HL-60/S4 treated with phorbol 12-myristate 13-acetate at 8.2 ng/mL for 4 days and 3 days (cell line): ENCODE results near the gene ADCY3.

Experiments used
- in situ Hi-C: fragments of 300-500 bp; cut with MboI; formaldehyde crosslinking; loops from 2 replicates; pipeline ENCODE4 v1.15.0; 2022; ENCODE audit warnings: low sequenced_read_pairs

Gene ADCY3

DNA sequence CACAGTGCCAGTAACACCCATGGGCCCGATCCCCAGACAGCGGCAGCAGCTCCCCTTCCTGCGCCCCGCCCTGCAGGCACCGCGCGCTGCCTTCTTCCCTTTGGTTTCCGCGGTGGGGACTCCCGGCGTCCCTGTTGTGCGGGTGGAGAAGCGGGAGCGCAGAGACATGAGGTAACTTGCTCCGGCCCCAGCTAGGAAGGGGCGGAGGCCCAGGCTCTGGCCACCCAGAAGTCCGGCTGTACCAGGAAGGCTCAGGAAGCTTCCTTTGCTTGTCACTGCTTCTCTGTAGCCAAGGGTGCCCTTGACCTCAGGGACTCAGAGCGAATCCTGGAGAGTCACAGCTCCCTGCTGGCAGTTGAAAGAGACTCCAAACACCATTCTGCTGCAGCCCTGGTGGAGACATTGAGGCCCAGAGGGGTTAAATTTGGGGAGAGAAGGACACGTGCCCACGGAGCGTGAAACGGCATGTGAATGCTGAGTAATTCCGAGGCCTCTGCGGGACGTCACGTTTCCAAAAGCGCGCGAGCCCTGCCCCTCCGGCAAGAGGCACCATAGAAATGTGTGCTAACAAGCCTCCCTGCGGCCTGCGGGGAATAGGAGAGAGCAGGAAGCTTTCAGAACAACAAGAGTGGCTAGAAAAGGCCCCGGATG, 6.7 kb upstream of the ADCY3 start:
- in situ Hi-C loops = no loop called here

DNA sequence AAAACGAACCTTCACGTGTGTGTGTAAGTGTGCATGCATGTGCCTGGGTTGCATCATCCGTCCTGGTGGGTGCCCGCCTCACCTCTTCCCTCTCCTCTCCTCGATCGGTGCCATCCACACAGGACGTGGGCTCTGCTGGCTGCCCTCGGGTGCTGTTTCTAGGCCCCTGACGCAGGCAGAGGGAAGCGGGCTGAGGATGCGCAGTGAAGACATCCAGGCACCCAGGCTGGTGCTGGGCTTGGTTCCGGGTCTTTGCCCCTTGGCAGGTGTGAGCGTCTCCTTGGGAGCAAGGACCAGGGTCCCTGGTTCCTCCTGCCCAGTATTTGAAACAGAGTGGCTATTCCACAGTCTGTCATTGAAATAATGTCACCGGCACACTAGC, 6.2 kb upstream of the ADCY3 start:
- in situ Hi-C loops = no loop called here

DNA sequence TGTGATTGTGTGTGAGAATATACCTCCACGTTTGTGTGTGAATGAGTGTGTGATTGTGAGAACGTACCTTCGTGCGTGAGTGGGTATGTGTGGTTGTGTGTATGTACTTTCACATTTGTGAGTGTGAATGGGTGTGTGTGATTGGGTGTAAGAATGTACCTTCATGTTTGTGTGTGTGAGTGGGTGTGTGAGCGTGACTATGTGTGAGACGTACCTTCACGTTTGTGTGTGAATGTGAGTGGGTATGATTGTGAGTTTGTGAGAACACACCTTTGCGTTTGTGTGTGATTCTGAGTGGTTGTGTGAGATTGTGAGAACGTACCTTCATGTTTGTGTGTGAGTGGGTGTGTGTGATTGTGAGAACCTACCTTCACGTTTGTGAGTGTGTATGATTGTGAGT, 5.8 kb upstream of the ADCY3 start:
- in situ Hi-C loops = no loop called here

DNA sequence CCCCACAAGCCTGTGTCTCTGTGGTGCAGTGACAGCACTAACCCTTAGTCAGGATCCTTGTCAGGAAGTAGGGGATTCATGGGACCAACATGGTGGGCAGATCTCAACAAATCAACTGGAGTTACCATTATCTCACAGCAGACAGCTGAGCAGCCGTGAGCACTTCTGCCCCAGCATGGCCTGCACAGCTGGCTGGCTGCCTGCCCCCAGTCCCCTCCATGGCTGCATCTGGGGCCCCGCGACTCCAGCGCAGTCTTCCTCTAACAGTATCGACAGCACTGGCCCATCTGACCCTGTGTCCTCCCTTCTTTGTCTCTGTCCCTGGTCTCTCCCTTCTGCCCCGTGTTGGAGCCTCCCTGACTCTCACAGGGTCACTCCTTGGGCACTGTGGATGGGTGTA, 4.7 kb upstream of the ADCY3 start:
- in situ Hi-C loops = no loop called here

DNA sequence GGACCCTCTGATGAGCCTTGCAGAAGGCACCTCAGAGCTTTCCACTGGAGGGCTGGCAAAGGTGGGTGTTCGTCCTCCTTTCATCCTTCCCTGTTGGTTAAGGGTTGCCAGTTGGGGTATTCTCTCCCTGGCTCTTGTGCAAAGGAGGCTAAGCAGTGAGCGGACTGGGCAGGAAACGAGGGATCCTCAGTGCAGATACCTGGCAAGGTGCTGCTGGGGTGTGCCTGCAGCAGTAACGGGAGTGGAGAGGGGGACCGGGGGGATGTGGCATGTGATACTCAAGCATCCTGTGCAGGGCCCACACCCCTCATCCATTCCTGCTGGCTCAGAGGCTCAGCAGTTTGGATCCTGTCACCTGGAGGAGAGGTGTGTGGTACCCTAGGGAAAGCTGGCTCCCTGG, 4.2 kb upstream of the ADCY3 start:
- in situ Hi-C loops = no loop called here

DNA sequence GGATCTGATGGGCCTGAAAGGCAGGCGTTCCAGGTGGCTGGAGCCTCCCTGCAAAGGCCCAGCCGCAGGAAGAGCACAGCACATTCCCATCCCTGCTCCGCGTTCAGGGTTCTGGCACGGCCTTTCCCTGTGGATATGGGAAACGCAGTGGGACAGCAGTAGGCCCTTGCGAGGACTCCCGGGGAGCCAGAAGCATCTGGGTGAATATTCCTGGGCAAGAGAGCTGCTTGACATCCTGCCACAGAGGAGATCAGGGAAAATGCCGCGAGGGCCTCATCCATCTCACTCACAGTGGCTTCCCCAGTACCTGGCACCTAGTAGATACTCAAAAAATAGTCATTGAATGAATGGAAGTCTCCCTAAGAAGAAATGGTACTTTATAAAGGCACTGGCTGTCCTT, 3.1 kb upstream of the ADCY3 start:
- in situ Hi-C loops = no loop called here

DNA sequence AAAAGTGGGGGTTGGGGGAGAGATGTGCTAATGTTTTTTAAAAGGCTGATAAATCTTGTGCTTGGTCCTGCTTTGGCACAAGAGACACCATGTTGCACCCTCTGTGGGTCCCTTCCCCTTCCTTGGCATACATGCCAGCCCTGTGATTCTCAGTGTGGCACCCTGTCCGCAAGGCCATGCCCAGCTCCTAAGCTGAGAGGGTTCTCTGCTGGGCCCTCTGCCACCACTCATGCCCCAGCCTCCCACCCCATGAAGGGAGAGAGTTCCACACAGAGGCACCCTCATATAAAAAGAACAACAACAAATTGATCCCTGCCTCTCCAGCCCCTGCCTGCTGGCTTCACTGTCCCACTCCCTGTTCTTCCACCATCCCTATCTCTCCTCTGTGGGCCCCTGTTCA, 2.5 kb upstream of the ADCY3 start:
- in situ Hi-C loops = no loop called here

DNA sequence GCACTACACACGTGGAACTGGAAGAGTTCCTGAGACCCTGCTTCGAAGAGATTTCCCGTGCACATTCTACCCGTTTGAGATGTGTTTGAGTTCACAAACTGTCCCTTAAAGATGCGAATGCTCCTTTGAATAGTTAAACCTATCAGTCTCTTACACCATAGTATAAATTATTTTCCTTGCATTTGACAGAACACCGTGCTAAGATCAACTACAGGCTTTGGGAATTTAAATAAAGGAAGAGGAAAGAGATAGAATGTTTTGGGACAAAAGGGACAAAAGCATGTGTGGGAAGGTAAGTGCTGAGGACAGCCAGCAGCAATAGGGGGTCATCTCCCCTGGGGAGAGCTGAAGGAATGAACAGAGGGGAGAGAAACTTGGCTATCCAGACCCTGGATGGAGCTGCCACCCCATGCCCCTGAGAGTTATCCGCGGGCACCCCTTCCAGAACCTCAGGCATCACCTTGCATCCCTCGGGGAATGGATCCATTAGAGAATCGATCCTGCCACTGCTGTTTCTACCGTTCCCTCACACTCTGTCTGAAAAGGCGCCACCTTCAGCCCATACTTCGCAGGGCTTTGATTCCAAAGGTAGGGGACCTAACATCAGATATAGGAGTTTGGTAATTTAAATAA, 888 bp upstream of the ADCY3 start:
- in situ Hi-C loops = no loop called here

DNA sequence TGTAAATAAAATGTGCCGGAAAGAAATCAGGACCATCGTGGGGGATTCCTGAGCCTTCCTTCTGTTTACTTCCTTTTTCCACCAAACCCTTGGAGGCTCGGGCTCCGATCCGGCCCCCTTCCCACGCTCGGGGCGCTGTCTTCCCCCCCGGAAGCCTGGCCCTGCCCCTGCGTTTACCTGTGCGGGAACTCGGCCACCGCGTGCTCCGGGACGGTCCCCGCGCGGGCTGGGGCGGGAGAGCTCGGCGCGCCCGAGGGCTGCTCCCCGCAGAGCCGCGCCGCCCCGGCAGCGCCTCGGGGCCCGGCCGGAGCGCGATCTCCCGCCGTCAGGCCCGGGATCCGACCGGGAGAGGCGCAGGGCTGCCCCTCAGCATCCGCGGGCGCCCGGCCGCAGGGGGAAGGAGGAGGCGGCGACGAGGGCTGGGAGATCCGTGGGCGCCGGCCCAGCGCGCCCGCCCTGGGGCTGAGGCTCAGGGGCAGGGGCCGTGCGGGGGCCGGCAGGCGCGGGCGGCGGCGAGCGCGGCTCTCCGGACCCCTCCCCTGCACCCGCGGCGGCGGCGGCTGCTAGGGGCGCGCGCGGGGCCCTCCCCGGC, 435 bp downstream of the ADCY3 start:
- in situ Hi-C loops = no loop called here

DNA sequence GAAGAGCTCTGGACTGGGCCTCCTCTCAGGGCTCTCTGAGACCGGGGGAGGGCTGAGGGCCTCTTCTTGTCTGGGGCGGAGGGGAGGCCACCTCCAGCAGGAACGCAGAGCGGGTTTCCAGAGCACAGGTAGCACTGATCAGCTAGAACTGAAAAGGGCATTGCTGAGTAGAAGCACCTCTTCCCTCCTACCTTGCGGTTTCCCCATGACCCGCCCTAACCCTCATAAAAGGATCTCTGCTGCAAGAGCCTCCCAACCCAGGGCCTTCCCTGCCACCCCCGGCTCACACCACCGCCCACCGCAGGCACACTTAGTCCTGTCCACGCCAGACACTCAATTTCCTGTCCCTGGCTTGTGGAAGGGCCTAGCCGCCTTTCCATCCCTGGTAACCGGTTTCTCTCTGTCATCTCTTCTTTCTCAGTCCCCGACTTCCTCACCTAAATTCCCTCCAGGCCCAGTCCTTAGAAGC, 966 bp downstream of the ADCY3 start:
- in situ Hi-C loops = no loop called here

DNA sequence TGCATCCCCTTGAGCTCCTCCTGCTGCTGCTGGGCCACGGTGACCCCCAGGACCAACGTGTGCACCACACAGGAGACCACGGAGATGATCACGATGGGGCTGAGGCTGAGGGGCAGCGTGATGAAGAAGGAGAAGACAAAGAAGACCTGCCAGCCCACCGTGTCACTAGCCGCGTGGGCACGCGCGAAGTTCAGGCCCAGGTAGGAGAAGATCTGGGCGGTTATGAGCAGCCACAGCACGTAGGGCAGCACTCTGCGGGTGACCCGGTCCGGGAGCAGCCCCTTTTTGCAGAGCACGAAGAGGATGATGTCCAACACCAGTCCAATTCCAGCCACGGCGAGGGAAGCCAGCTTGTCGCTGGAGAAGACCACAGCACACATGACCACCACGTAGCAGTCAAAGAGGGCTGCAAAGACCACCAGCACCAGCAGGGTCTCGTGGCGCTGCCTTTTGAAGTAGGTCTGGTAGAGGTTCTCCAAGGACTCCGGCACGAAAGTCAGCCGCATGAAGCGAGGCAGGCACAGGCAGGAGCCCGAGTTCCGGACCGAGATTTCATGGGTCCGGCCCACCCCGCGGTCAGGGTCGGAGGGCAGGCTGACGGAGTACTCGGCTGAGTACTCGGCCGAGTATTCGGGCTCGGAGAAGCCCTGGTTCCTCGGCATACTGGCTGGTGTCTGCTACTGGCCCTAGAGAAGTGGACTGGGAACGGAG, 1.6 kb downstream of the ADCY3 start:
- in situ Hi-C loops = no loop called here

DNA sequence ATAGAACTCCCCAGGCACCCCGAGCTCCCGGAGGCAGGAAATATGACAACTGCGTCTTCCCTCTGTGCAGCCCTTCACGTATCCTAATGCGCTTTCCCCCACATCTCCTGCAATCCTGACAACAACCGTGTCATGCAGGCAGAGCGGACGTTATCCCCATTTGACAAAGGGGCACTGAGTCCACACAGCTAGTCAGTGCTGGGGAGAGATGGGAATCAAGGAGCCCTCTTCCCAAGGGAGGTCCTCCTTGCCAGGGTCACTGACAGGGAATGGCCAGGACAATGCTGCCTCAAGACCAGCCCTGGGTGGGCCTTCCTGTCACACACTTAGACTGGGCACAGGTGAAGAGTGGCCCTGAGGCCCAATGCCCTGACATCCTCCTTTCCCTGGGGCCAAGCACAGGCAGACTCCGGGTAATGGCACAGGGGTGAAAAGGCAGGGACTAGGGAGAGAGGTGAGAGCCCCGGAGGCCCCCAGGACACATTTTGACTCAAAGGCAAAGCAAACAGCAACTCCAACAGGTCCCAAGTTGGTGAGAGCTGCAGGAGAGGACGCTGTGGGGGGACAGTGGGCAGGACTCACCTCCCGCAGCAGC, 2.2 kb downstream of the ADCY3 start:
- in situ Hi-C loops = no loop called here

DNA sequence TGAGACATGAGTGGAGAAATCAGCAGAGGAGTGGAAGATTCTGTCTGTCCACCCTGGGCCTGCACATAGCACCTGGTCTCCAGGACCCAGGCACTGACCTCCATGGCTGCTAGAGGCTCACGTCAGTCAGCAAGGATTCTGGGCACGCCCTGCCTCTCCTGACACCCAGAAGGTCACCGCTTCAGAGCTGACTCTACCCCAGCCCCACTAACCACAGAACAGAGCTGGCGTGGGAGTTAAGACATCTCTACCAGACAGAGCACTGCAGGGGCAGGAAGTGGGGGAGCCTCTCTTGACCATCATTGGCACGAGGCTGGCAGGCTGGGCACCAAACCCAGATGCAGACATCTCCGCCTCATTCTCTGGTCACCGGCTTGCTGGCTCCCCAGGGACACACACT, 3.0 kb downstream of the ADCY3 start:
- in situ Hi-C loops = no loop called here

DNA sequence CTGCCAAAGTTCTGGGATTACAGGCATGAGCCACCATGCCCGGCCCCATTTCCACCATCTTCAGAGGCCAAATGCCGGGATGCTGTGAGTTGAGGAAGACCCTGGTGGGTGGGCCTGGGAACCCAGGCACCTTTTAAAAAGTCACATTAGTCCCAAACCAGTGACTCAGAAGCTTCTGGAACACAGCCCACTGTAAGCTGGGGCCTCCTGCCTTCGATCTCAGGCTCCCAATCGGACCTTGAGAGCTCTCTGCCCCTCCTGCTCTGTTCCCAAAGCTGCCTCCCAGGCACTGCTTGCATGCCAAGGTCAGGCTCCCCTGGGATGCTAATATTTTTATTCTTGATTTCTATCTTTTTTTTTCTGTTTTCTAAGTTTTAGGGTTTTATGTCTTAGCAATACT, 4.2 kb downstream of the ADCY3 start:
- in situ Hi-C loops = no loop called here

DNA sequence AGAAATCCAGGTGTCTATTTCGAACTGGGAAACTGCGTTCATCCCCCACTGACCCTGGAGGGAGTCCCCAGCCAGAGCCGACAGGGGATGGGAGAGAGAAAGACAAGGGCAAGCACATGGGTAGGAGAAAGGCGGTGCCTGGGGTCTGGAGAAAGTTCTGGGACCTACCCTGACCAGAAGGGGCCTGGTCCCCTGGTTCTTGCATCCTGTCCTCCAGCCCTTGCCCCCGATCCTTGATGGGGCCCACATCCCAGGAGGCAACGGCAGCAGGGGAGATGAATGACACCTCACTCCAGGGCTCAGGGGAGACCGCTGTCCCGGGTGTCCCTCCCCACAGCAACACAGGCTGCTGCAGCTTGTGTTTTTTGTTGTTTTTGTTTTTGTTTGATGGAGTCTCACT, 4.9 kb downstream of the ADCY3 start:
- in situ Hi-C loops = no loop called here

DNA sequence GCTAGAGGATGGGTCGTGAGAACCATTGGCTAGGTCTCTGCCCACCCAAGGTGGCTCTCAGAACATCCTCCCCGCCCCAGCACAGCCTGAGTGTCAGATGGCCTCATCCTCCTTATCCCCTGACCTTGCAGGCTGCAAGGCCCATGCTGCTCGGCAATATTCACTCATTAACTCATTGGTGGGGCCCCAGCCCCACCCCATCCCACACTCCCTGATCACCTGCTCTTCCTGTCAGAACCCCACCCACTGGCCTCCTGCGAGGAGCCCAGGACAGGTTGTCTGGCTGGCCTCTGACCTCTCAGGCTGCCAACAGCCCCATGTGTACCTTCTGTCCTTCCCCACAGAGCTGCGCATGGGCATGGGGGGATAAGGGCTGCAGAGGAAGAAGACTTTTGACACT, 5.3 kb downstream of the ADCY3 start:
- in situ Hi-C loops = no loop called here

DNA sequence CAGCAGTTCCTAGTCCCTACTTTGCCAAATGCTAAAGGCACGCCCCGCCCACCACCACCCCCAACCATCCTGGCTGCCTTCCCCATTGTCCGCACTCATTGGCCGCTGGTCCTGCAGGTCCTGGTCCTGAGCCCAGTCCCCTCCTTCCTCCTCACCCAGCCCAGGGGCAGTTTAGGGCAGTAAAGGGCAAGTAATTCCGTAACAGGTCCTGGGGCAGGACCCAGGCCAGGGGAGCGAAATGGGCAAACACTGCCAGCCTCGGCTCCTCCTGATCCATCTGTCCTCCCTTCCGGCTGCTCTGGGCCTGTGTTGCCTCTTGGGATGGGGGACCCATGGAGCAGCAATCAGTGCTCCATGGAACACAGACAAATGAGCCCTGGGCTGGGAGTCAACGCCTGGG, 6.1 kb downstream of the ADCY3 start:
- in situ Hi-C loops = no loop called here

DNA sequence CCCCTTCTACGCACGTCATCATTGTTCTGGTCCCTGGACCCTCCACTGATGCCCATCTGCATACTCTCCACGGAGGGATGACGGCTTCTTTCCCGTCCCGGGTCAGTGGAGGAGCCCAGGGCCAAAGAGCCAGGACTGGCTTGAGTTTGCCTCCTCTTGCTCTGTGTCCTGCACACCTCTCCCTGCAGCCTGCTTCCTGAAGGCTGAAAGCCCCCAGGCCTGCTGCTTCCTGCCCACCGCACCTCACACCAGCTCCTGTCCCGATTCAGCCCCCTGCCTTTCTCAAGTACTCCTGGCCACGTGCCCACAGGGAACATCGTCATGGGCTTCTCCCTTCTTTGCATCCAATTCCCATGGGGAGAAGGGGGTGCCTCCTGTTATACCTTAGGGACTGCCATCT, 7.1 kb downstream of the ADCY3 start:
- in situ Hi-C loops = no loop called here

DNA sequence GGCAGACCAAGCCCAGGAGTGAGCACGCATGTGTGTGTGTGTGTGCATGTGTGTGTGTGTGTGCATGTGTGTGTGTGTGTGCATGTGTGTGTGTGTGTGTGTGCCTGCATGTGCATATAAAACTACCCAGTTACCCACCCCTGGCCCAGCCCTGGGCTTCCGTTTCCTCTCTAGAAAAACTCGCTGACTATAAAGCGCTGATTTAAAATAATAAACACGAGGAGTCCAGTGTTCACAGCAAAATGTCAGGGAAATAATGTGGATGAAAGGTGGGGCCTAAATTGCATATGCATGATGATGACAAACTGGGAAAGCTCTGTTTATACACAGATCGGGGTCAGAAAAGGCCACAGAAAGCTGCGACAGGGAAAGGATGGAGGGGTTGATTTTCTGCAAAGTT, 7.5 kb downstream of the ADCY3 start:
- in situ Hi-C loops = no loop called here

DNA sequence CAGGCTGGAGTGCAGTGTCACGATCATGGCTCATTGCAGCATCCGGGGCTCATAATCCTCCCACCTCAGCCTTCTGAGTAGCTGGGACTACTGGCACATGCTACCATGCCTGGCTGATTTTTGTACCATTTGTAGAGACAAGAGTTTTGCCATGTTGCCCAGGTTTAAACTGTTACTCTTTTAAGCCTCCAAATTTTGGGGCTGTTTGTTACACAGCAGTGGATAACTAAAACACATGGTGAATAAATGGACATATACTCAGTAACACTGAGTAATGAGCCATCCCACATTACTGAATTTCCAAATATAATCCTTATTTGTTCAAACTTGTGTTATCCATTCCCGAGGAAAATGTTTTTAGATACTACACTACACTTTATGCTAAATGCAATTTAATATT, 9.8 kb downstream of the ADCY3 start:
- in situ Hi-C loops = no loop called here

DNA sequence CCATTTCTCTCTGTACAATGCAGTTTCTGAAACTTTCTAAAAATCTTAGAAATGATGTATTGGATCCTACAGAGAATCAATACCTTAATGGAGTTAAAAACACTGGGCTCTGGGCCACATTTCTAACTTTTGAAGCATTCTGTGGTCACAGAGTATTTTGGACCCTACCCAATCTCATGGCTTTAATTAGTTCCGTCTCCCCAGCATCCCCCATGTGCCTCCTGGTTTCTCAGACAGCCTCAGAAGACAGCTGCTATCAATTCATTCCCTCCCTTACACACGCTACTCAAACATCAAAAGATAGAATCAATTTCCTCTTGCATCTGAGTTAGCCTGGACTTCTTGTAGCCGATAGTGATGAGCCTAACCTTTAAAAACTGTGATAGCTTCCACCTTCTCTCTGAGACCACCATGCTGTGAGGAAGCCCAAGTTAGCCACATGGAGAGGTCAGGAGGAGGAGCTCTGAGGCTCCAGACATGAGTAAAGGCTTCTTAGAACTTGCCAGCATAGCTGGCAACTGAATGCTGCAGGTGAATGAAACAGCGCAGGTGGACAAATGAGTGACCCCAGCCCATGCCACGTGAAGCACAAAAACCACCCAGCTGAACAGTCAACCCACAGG, 10.4 kb downstream of the ADCY3 start:
- in situ Hi-C loops = no loop called here
